NB4 (cell line): ENCODE results near the gene ZP3.

Source experiments
- MYC ChIP-seq: IDR thresholded peaks from 2 replicates; pipeline ENCODE4 v1.6.1; 2011; ENCODE audit warnings: low read depth, low read length
- POLR2A ChIP-seq: IDR thresholded peaks from 2 replicates; pipeline ENCODE4 v1.6.1; 2011; ENCODE audit warnings: mild to moderate bottlenecking; ENCODE audit not compliant: insufficient read length; ENCODE audit errors: extremely low read depth
- TF ChIP-seq, protein P1 (sequence below): IDR thresholded peaks from one replicate; pipeline ENCODE4 v1.5.1; 2012; ENCODE audit warnings: low read depth, low read length

- TF ChIP-seq, protein P1, sequence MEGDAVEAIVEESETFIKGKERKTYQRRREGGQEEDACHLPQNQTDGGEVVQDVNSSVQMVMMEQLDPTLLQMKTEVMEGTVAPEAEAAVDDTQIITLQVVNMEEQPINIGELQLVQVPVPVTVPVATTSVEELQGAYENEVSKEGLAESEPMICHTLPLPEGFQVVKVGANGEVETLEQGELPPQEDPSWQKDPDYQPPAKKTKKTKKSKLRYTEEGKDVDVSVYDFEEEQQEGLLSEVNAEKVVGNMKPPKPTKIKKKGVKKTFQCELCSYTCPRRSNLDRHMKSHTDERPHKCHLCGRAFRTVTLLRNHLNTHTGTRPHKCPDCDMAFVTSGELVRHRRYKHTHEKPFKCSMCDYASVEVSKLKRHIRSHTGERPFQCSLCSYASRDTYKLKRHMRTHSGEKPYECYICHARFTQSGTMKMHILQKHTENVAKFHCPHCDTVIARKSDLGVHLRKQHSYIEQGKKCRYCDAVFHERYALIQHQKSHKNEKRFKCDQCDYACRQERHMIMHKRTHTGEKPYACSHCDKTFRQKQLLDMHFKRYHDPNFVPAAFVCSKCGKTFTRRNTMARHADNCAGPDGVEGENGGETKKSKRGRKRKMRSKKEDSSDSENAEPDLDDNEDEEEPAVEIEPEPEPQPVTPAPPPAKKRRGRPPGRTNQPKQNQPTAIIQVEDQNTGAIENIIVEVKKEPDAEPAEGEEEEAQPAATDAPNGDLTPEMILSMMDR, result no peak
- no peak for TF ChIP-seq POLR2A
- no peak for TF ChIP-seq MYC
Observed at GRCh38 chr7:76396864-76397263, 27.9 kb upstream of the ZP3 start.
